SK-N-SH treated with all-trans-retinoic acid at 6 μM for 48 hours (cell line): Measurements from ENCODE around the gene CRISPLD2.

Source experiments
- ATAC-seq: fragments of 200-7000 bp; cut with Tn5 transposase; 3 replicates; pipeline ENCODE4 v1.9.1; 2020; ENCODE audit warnings: mild to moderate bottlenecking, moderate library complexity
- ARNTL ChIP-seq: fragments of 450-650 bp; formaldehyde crosslinking; IDR thresholded peaks from 2 replicates; pipeline ENCODE4 v1.5.0; 2020; ENCODE audit warnings: low read depth, mild to moderate bottlenecking, moderate library complexity, borderline replicate concordance
- BACH2 ChIP-seq: fragments of 250-450 bp; sonication (Bioruptor Pico); IDR thresholded peaks from 2 replicates; pipeline ENCODE4 v1.9.0; 2021; ENCODE audit warnings: mild to moderate bottlenecking, borderline replicate concordance
- CSDC2 ChIP-seq: fragments of 250-450 bp; sonication (Bioruptor Pico); IDR thresholded peaks from 2 replicates; pipeline ENCODE4 v1.5.0; 2020; ENCODE audit warnings: mild to moderate bottlenecking, moderate library complexity
- ESRRG ChIP-seq: fragments of 250-450 bp; sonication (Bioruptor Pico); IDR thresholded peaks from 2 replicates; pipeline ENCODE4 v1.6.1; 2021; ENCODE audit warnings: mild to moderate bottlenecking
- OSR1 ChIP-seq: fragments of 250-450 bp; sonication (Bioruptor Pico); IDR thresholded peaks from 2 replicates; pipeline ENCODE4 v1.8.0; 2022; ENCODE audit warnings: moderate library complexity, mild to moderate bottlenecking, inconsistent platforms
- PPARA ChIP-seq: fragments of 250-450 bp; sonication (Bioruptor Pico); IDR thresholded peaks from 2 replicates; pipeline ENCODE4 v1.5.0; 2020; ENCODE audit warnings: mild to moderate bottlenecking, borderline replicate concordance
- SNAI2 ChIP-seq: fragments of 250-450 bp; sonication (Bioruptor Pico); IDR thresholded peaks from 2 replicates; pipeline ENCODE4 v1.5.0; 2020; ENCODE audit warnings: mild to moderate bottlenecking, moderate library complexity
- TCF4 ChIP-seq: fragments of 250-450 bp; sonication (Bioruptor Pico); IDR thresholded peaks from 2 replicates; pipeline ENCODE4 v1.8.0; 2021; ENCODE audit warnings: mild to moderate bottlenecking, moderate library complexity, borderline replicate concordance
- ZFP3 ChIP-seq: fragments of 250-450 bp; sonication (Bioruptor Pico); IDR thresholded peaks from 2 replicates; pipeline ENCODE4 v1.5.0; 2020; ENCODE audit warnings: mild to moderate bottlenecking, moderate library complexity
- ZFP30 ChIP-seq: fragments of 450-650 bp; formaldehyde crosslinking; IDR thresholded peaks from 2 replicates; pipeline ENCODE4 v1.5.0; 2022; ENCODE audit warnings: mild to moderate bottlenecking, moderate library complexity
- ZNF565 ChIP-seq: fragments of 450-650 bp; formaldehyde crosslinking; conservative IDR thresholded peaks from 2 replicates; pipeline ENCODE4 v1.5.0; 2020; ENCODE audit warnings: low read depth, mild to moderate bottlenecking, moderate library complexity
- ZNF70 ChIP-seq: fragments of 450-650 bp; formaldehyde crosslinking; IDR thresholded peaks from 2 replicates; pipeline ENCODE4 v1.5.0; 2020; ENCODE audit warnings: mild to moderate bottlenecking, moderate library complexity
- ZNF8 ChIP-seq: fragments of 450-650 bp; formaldehyde crosslinking; IDR thresholded peaks from 2 replicates; pipeline ENCODE4 v1.5.0; 2020; ENCODE audit warnings: mild to moderate bottlenecking, moderate library complexity
- TF ChIP-seq, protein P1 (sequence below): fragments of 250-450 bp; sonication (Bioruptor Pico); IDR thresholded peaks from 2 replicates; pipeline ENCODE4 v1.5.0; 2020; ENCODE audit warnings: mild to moderate bottlenecking, moderate library complexity
- TF ChIP-seq, protein P2 (sequence below): fragments of 250-450 bp; sonication (Bioruptor Pico); IDR thresholded peaks from 2 replicates; pipeline ENCODE4 v1.8.0; 2021; ENCODE audit warnings: low read depth, mild to moderate bottlenecking, moderate library complexity, borderline replicate concordance
- TF ChIP-seq, protein P3 (sequence below): fragments of 250-450 bp; sonication (Bioruptor Pico); IDR thresholded peaks from 2 replicates; pipeline ENCODE4 v1.5.1; 2021; ENCODE audit warnings: mild to moderate bottlenecking, moderate library complexity
- TF ChIP-seq, protein P4 (sequence below): fragments of 250-450 bp; sonication (Bioruptor Pico); IDR thresholded peaks from 2 replicates; pipeline ENCODE4 v1.5.1; 2020; ENCODE audit warnings: low read depth, mild to moderate bottlenecking, moderate library complexity

CRISPLD2 gene

DNA sequence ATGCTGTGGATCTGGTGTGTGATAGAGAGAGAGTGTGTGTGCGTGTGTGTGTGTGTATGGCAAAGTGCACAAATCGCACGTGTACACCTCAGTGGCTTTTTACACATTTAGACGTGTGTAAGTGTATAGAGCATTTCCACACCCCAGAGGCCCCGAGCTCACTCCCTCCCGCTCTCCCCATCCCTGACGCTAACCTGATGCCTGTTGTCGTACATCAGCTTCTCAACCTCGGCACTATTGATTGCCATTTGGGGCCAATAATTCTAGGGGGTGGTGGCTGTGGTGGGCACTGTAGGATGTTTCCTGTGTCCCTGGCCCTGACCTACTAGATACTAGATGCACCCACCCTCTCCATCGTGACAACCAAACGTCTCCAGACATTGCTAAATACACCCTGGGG is 30.4 kb upstream of the CRISPLD2 start (continued):
- TF ChIP-seq ZNF565 (CRISPR knock-in tag) = no peak
- TF ChIP-seq SNAI2 (CRISPR knock-in tag) = no peak
- TF ChIP-seq ARNTL (CRISPR knock-in tag) = no peak

DNA sequence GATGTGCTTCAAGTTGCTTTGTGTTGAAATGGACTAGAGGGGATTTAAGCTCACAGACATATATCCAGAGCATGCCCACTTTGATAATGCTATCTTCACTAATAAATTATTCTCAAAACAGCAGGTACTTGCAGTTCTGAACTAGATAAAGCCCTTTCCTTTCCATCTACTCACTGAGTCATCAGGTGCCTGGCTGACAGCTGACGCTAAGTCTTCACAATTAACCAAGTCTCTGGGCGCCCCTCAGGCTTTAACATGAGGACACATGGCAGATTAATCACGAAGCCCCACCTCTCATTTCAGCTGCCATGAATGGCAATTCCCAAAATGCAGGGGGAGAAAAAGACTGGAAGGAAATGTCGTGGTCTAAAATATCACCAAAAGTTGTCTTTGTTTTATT is 29.5 kb upstream of the CRISPLD2 start:
- no peak for ATAC-seq
- TF ChIP-seq ARNTL (CRISPR knock-in tag) = no peak
- TF ChIP-seq, protein P1, sequence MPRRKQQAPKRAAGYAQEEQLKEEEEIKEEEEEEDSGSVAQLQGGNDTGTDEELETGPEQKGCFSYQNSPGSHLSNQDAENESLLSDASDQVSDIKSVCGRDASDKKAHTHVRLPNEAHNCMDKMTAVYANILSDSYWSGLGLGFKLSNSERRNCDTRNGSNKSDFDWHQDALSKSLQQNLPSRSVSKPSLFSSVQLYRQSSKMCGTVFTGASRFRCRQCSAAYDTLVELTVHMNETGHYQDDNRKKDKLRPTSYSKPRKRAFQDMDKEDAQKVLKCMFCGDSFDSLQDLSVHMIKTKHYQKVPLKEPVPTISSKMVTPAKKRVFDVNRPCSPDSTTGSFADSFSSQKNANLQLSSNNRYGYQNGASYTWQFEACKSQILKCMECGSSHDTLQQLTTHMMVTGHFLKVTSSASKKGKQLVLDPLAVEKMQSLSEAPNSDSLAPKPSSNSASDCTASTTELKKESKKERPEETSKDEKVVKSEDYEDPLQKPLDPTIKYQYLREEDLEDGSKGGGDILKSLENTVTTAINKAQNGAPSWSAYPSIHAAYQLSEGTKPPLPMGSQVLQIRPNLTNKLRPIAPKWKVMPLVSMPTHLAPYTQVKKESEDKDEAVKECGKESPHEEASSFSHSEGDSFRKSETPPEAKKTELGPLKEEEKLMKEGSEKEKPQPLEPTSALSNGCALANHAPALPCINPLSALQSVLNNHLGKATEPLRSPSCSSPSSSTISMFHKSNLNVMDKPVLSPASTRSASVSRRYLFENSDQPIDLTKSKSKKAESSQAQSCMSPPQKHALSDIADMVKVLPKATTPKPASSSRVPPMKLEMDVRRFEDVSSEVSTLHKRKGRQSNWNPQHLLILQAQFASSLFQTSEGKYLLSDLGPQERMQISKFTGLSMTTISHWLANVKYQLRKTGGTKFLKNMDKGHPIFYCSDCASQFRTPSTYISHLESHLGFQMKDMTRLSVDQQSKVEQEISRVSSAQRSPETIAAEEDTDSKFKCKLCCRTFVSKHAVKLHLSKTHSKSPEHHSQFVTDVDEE = no peak
- TF ChIP-seq, protein P2, sequence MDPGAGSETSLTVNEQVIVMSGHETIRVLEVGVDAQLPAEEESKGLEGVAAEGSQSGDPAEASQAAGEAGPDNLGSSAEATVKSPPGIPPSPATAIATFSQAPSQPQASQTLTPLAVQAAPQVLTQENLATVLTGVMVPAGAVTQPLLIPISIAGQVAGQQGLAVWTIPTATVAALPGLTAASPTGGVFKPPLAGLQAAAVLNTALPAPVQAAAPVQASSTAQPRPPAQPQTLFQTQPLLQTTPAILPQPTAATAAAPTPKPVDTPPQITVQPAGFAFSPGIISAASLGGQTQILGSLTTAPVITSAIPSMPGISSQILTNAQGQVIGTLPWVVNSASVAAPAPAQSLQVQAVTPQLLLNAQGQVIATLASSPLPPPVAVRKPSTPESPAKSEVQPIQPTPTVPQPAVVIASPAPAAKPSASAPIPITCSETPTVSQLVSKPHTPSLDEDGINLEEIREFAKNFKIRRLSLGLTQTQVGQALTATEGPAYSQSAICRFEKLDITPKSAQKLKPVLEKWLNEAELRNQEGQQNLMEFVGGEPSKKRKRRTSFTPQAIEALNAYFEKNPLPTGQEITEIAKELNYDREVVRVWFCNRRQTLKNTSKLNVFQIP (CRISPR knock-in tag) = no peak
- TF ChIP-seq, protein P3, sequence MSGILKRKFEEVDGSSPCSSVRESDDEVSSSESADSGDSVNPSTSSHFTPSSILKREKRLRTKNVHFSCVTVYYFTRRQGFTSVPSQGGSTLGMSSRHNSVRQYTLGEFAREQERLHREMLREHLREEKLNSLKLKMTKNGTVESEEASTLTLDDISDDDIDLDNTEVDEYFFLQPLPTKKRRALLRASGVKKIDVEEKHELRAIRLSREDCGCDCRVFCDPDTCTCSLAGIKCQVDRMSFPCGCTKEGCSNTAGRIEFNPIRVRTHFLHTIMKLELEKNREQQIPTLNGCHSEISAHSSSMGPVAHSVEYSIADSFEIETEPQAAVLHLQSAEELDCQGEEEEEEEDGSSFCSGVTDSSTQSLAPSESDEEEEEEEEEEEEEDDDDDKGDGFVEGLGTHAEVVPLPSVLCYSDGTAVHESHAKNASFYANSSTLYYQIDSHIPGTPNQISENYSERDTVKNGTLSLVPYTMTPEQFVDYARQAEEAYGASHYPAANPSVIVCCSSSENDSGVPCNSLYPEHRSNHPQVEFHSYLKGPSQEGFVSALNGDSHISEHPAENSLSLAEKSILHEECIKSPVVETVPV (CRISPR knock-in tag) = no peak

DNA sequence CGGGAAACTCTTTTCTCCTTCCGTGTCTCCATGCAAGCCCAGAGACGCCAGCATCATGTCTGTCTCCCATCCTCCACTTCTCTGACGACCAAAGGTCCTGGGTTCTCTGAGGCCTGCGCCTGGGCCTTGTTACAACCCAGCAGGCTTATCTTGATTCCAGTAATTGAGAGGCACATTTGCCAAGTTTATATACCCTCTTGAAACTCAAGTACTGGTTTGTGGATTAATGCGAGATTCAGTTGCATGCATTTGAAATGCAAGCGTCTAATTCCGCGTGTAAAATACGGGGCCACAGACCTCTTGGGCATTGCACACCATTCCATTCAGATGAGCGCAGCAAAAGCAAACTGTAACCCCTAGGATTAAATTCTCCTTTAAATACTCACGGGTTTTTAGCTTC is 28.7 kb upstream of the CRISPLD2 start:
- no peak for TF ChIP-seq ZFP3 (CRISPR knock-in tag)
- TF ChIP-seq, protein P3 (CRISPR knock-in tag) = no peak
- no peak for TF ChIP-seq CSDC2 (CRISPR knock-in tag)
- no peak for TF ChIP-seq ZFP30 (CRISPR knock-in tag)
- TF ChIP-seq, protein P2 (CRISPR knock-in tag) = no peak
- TF ChIP-seq PPARA (CRISPR knock-in tag) = no peak
- TF ChIP-seq, protein P1 = no peak
- TF ChIP-seq, protein P4, sequence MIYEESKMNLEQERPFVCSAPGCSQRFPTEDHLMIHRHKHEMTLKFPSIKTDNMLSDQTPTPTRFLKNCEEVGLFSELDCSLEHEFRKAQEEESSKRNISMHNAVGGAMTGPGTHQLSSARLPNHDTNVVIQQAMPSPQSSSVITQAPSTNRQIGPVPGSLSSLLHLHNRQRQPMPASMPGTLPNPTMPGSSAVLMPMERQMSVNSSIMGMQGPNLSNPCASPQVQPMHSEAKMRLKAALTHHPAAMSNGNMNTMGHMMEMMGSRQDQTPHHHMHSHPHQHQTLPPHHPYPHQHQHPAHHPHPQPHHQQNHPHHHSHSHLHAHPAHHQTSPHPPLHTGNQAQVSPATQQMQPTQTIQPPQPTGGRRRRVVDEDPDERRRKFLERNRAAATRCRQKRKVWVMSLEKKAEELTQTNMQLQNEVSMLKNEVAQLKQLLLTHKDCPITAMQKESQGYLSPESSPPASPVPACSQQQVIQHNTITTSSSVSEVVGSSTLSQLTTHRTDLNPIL (CRISPR knock-in tag) = no peak
- TF ChIP-seq BACH2 (CRISPR knock-in tag) = no peak
- no peak for TF ChIP-seq SNAI2 (CRISPR knock-in tag)
- TF ChIP-seq TCF4 = no peak
- no peak for TF ChIP-seq ARNTL (CRISPR knock-in tag)
- no peak for TF ChIP-seq ZNF8 (CRISPR knock-in tag)
- no peak for TF ChIP-seq ESRRG
- no peak for TF ChIP-seq OSR1 (CRISPR knock-in tag)
- no peak for TF ChIP-seq ZNF70 (CRISPR knock-in tag)
- TF ChIP-seq, all 23 proteins: peak for 0
- no peak for ATAC-seq
